Psoas muscle (tissue), 8 donors: ENCODE measurements around the gene PACSIN2. TPM values are rescaled to one million over a fixed set of nuclear protein-coding genes. Genes with fewer than 3 reads are reported as not detected.

Experiments used
- ATAC-seq, 4 donors: fragments of 200-7000 bp; cut with Tn5 transposase; one replicate each; pipeline ENCODE4 v1.9.1; 2020; ENCODE audit warnings: moderate library complexity in 3 of 4, mild to moderate bottlenecking in 2 of 4
- DNase-seq, 2 donors: peaks; one replicate each; pipeline ENCODE4 v3.0.0-alpha.2; 2020
- H3K27ac ChIP-seq: fragments of 200-600 bp; one replicate; pipeline ENCODE4 v1.8.0; 2022
- H3K27me3 ChIP-seq, 3 donors: fragments of 200-600 bp in 1 of 3; one replicate each; pipeline versions ENCODE4 v1.6.1 to v1.8.0; 2013 to 2022; ENCODE audit warnings: low read length in 2 of 3, mild to moderate bottlenecking in 2 of 3, moderate library complexity in 1 of 3; ENCODE audit not compliant: insufficient read depth in 3 of 3
- H3K36me3 ChIP-seq, 2 donors: fragments of 200-600 bp in 1 of 2; one replicate each; pipeline versions ENCODE4 v1.6.1 to v1.8.0; 2013 to 2022; ENCODE audit warnings: low read depth in 1 of 2, mild to moderate bottlenecking in 1 of 2, moderate library complexity in 1 of 2; ENCODE audit not compliant: insufficient read depth in 1 of 2
- H3K4me1 ChIP-seq: fragments of 200-600 bp; one replicate; pipeline ENCODE4 v1.8.0; 2022
- H3K4me3 ChIP-seq: fragments of 200-600 bp; one replicate; pipeline ENCODE4 v1.8.0; 2022; ENCODE audit warnings: mild to moderate bottlenecking
- H3K9me3 ChIP-seq: fragments of 200-600 bp; one replicate; pipeline ENCODE4 v1.8.0; 2022
- WGBS, 3 donors: extraction: QIAGEN DNeasy Blood & Tissue Kit; methylation state at CpG; one replicate each; pipeline versions ENCODE4 v1.1.6 to v1.1.7; 2013; 5-methylcytosine and 5-hydroxymethylcytosine counted together
- intact Hi-C, 2 donors: fragments of 100-400 bp; cut with DNase I; formaldehyde crosslinking; loops; one replicate each; pipeline versions ENCODE4 v1.11.0 to v1.14.2; 2022
- polyA plus RNA-seq, 3 donors: library from polyadenylated mRNA; stranded (reverse); fragments of 200-250 nt; gene quantifications; one replicate each; pipeline ENCODE4 v1.2.3, GENCODE V29; 2013
- total RNA-seq, 4 donors: library from RNA; stranded (reverse); fragmentation: NEBNext Ultra II Directional in 2 of 4; extraction: Animal tissue kit (Norgen Biotek cat#: 25700) in 2 of 4; gene quantifications; one replicate each; pipeline versions ENCODE4 v1.2.1 to v1.2.4, GENCODE V29; 2021 to 2023
- TF ChIP-seq, protein P1 (sequence below): fragments of 200-600 bp; IDR thresholded peaks from one replicate; pipeline ENCODE4 v1.8.0; 2022; ENCODE audit warnings: antibody characterized with exemption
- donor health status: healthy with polysubstance abuse.
- donor health status: DM: no; HTN: no; CAD: no; lungs with moderate emphysema.
- donor health status: Bipolar disorder and iron deficiency.
- donor health status: healthy.
- donor health status: DM: yes; HTN: yes; CAD: no.
- donor health status: DM: no; HTN: no; CAD: no.
- donor health status: DM: no; HTN: no; CAD: no.
- donor health status: DM: yes; HTN: yes; CAD: no.

Gene PACSIN2
- total and polyA plus RNA-seq, 7 donors: 21.0 to 52.2 (median 31.4) TPM

DNA sequence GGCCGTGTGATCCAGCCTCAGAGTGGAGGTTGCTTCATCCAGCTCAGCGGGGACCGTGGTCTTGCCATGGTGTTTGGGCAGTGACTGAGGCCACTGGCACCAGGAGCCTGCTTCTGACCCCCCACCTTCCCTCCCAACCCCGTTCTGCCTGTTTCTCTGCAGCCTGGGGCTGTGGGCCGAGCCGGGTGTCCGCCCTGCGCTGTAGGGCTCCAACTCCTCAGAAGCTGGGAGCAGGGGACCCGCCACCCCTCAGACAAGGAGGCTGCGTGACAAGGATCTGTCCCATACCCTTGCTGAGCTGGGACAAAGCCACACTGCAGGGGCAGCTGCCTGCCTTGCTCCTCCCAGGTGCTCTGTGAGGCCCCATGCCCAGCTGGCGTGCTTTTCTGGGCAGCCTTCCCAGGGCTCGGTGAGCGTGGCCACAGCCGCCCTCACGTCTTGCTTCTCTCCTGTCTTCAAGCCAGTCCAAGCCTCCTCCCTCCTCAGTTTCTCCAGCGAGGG lies 146.1 kb downstream of the PACSIN2 start:
- Histone ChIP-seq H3K4me3 (no peak overlapping the region), H3K4me1 (peaks cover 32% of the 10 kb centered on the region), H3K27ac (peak overlapping the region; percentile 76), H3K36me3 (peaks cover 0 to 44% of the 10 kb centered on the region in 2 donors), H3K9me3 (no peaks in the 10 kb centered on the region), H3K27me3 (no peaks in the 10 kb centered on the region)
- TF ChIP-seq, protein P1, sequence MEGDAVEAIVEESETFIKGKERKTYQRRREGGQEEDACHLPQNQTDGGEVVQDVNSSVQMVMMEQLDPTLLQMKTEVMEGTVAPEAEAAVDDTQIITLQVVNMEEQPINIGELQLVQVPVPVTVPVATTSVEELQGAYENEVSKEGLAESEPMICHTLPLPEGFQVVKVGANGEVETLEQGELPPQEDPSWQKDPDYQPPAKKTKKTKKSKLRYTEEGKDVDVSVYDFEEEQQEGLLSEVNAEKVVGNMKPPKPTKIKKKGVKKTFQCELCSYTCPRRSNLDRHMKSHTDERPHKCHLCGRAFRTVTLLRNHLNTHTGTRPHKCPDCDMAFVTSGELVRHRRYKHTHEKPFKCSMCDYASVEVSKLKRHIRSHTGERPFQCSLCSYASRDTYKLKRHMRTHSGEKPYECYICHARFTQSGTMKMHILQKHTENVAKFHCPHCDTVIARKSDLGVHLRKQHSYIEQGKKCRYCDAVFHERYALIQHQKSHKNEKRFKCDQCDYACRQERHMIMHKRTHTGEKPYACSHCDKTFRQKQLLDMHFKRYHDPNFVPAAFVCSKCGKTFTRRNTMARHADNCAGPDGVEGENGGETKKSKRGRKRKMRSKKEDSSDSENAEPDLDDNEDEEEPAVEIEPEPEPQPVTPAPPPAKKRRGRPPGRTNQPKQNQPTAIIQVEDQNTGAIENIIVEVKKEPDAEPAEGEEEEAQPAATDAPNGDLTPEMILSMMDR: no peak
- DNase-seq: peak; percentile 75 to 91
- peak; percentile 80 to 89 (median 84) for ATAC-seq
- intact Hi-C loops: loop anchor here in 1 of 2 donors (5.0 kb wide), 5 partner anchors 34 to 224 kb away; partner anchors contain the start of gene PACSIN2
- WGBS, 3 donors: 37 to 42% (median 39%) methylated on average over 16 of the region's 16 CpGs

DNA sequence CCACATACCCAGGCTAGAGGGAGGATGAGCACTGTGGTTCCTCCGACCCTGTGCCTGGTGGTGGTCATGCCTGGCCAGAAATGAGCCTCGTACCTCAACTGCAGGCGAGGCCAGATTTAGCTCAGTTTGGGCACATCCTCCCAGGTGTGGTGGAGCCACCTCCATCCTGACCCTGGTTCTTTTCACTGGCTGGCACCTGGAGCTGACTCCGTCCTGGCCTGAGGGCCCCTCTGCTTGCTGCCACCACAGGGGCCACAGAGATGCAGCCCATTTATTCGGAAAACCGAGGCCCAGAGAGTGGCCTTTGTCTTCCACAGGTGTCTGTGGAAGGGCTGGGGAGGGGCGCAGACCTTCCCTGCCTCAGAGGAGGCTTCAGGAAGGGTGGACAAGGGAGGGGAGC lies 148.8 kb downstream of the PACSIN2 start:
- no peak for ATAC-seq
- Histone ChIP-seq H3K4me3 (no peak overlapping the region), H3K36me3 (peaks cover 0 to 17% of the 10 kb centered on the region in 2 donors), H3K9me3 (no peaks in the 10 kb centered on the region), H3K4me1 (peaks cover 21% of the 10 kb centered on the region), H3K27me3 (no peaks in the 10 kb centered on the region), H3K27ac (no peak overlapping the region)
- no peak for DNase-seq
- intact Hi-C loops: loop anchor here in 1 of 2 donors (5.0 kb wide), 5 partner anchors 36 to 226 kb away; partner anchors contain the start of gene PACSIN2
- WGBS, 3 donors: 90 to 94% (median 93%) methylated on average over 7 of the region's 7 CpGs
- TF ChIP-seq, protein P1: no peak

DNA sequence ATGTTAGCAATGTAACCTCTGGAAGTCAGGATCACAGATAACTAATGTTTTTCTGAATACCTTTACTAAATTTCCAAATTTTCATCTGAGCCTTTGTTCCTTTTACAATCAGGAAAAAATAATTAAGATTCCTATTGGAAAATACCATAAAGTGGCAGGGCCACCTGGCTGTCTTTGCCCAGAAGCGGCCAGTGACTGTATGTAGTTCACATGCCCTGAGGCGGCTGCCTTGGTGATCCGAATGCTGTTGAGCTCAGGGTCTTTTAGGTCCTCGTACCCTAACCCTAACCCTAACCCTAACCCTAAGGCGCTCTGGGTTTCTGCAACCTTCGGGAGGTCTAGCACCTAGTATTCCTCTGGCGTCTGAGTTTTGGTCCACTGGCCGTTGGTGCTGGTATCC lies 149.4 kb downstream of the PACSIN2 start:
- 83 to 96% (median 85%) methylated on average over 8 of the region's 8 CpGs for WGBS, 3 donors
- H3K9me3 ChIP-seq: no peaks in the 10 kb centered on the region
- H3K4me3 ChIP-seq: no peak overlapping the region
- peaks cover 0 to 12% of the 10 kb centered on the region in 2 donors for H3K36me3 ChIP-seq
- H3K27ac ChIP-seq: no peak overlapping the region
- no peaks in the 10 kb centered on the region for H3K27me3 ChIP-seq
- DNase-seq (no peak), ATAC-seq (no peak)
- TF ChIP-seq, protein P1: no peak
- peaks cover 26% of the 10 kb centered on the region for H3K4me1 ChIP-seq
- intact Hi-C loops: loop anchor here in 1 of 2 donors (5.0 kb wide), 5 partner anchors 37 to 227 kb away; partner anchors contain the start of gene PACSIN2

DNA sequence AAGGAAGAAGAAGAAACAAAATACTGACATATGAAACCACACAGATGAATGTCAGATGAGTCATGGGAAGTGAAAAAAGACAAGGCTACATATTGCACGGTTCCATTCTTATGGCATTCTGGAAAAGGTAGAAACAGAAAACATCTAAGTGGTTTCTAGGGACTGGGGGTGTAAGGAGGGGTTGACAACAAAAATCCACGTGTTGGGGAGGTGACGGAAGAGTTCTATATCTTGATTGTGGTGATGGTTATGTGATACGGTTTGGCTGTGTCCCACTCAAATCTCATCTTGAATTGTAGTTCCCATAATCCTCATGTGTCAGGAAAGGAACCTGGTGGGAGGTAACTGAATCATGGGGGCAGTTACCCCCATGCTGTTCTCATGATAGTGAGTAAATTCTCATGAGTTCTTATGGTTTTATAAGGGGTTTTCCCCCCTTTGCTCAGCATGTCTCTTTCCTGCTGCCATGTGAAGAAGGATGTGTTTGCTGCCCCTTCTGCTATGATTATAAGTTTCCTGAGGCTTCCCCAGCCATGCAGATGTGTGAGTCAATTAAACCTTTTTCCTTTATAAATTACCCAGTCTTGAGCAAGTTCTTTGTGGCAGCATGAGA lies 151.5 kb downstream of the PACSIN2 start:
- TF ChIP-seq, protein P1: no peak
- H3K4me3 ChIP-seq: no peak overlapping the region
- intact Hi-C loops: no loop called here
- ATAC-seq (no peak), DNase-seq (no peak)
- WGBS, 3 donors: 32 to 57% (median 42%) methylated on average over 4 of the region's 4 CpGs
- H3K27ac ChIP-seq: no peak overlapping the region
- H3K9me3 ChIP-seq: no peaks in the 10 kb centered on the region
- no peaks in the 10 kb centered on the region for H3K27me3 ChIP-seq
- H3K36me3 ChIP-seq: no peaks in the 10 kb centered on the region
- peaks cover 18% of the 10 kb centered on the region for H3K4me1 ChIP-seq
